Measurements from ENCODE around the gene ADARB1.

The ADARB1 gene

GRCh38 chr21:45128613-45129188, 54.3 kb downstream of the ADARB1 start:
- Histone ChIP-seq H3K9me3 (ENCODE audit: control insufficient read depth, low read length) (no peaks in the 10 kb centered on the region), H2AFZ (ENCODE audit: low read depth, low read length) (no peak overlapping the region), H2BK15ac (ENCODE audit: low read depth, poor library complexity, severe bottlenecking) (no peak overlapping the region), H3K9ac (ENCODE audit: low read length) (peak overlapping the region; percentile 66), H4K91ac (ENCODE audit: low read length) (no peak overlapping the region), H3K4me1 (ENCODE audit: control insufficient read depth, insufficient read depth, low read depth, low read length) (peaks cover 17% of the 10 kb centered on the region), H2BK120ac (ENCODE audit: low read depth, low read length) (no peak overlapping the region), H3K27me3 (ENCODE audit: control insufficient read depth in 1 of 2, insufficient read depth in 1 of 2, low read length in 2 of 2) (no peaks in the 10 kb centered on the region), H3K4me3 (ENCODE audit: insufficient read depth in 1 of 2, low read depth in 1 of 2, low read length in 2 of 2) (no peak overlapping the region), H2BK12ac (ENCODE audit: low read length in 2 of 2) (no peak overlapping the region), H3K4ac (ENCODE audit: low read depth in 1 of 2, low read length in 2 of 2) (no peak overlapping the region), H3K27ac (ENCODE audit: low read length, poor library complexity, severe bottlenecking) (no peak overlapping the region), H2AK5ac (ENCODE audit: low read length, severe bottlenecking) (no peak overlapping the region), H3K18ac (ENCODE audit: low read depth in 1 of 2, low read length in 2 of 2) (no peak overlapping the region), H4K8ac (ENCODE audit: low read length) (no peak overlapping the region), H3K79me1 (replicated peaks; ENCODE audit: low read length, poor library complexity, severe bottlenecking) (peaks cover 8% of the 10 kb centered on the region), H3K23ac (ENCODE audit: low read length in 2 of 2) (no peak overlapping the region), H3K36me3 (ENCODE audit: control insufficient read depth in 1 of 2, insufficient read depth in 2 of 2, low read depth in 1 of 2, low read length in 2 of 2) (peaks cover 0 to 3% of the 10 kb centered on the region in 2 experiments), H3K14ac (ENCODE audit: low read length in 2 of 2) (no peak overlapping the region), H2BK5ac (ENCODE audit: low read depth, low read length, poor library complexity, severe bottlenecking) (no peak overlapping the region), H3K4me2 (ENCODE audit: low read length, poor library complexity, severe bottlenecking) (no peak overlapping the region)
- DNase-seq, result peak; percentile 67
- 69% methylated on average over 8 of the region's 9 CpGs for WGBS

GRCh38 chr21:45129189-45129923, 55.0 kb downstream of the ADARB1 start:
- H2BK5ac ChIP-seq (ENCODE audit: low read depth, low read length, poor library complexity, severe bottlenecking), result no peak overlapping the region
- H3K14ac ChIP-seq (ENCODE audit: low read length in 2 of 2), result peak overlapping the region in 1 of 2 experiments; percentile 84
- H2BK15ac ChIP-seq (ENCODE audit: low read depth, poor library complexity, severe bottlenecking), result no peak overlapping the region
- H3K4ac ChIP-seq (ENCODE audit: low read depth in 1 of 2, low read length in 2 of 2), result peak overlapping the region; percentile 57 to 61
- peaks cover 0 to 3% of the 10 kb centered on the region in 2 experiments for H3K36me3 ChIP-seq (ENCODE audit: control insufficient read depth in 1 of 2, insufficient read depth in 2 of 2, low read depth in 1 of 2, low read length in 2 of 2)
- H2BK120ac ChIP-seq (ENCODE audit: low read depth, low read length), result no peak overlapping the region
- H2AK5ac ChIP-seq (ENCODE audit: low read length, severe bottlenecking), result peak overlapping the region; percentile 55
- DNase-seq, result peak; percentile 58
- H3K9me3 ChIP-seq (ENCODE audit: control insufficient read depth, low read length), result no peaks in the 10 kb centered on the region
- H2BK12ac ChIP-seq (ENCODE audit: low read length in 2 of 2), result peak overlapping the region; percentile 78 to 84
- H3K79me1 ChIP-seq (replicated peaks; ENCODE audit: low read length, poor library complexity, severe bottlenecking), result peaks cover 8% of the 10 kb centered on the region
- H3K4me3 ChIP-seq (ENCODE audit: insufficient read depth in 1 of 2, low read depth in 1 of 2, low read length in 2 of 2), result peak overlapping the region in 1 of 2 experiments; percentile 72
- H3K18ac ChIP-seq (ENCODE audit: low read depth in 1 of 2, low read length in 2 of 2), result peak overlapping the region in 1 of 2 experiments; percentile 69
- H3K27me3 ChIP-seq (ENCODE audit: control insufficient read depth in 1 of 2, insufficient read depth in 1 of 2, low read length in 2 of 2), result no peaks in the 10 kb centered on the region
- H2AFZ ChIP-seq (ENCODE audit: low read depth, low read length), result no peak overlapping the region
- H3K27ac ChIP-seq (ENCODE audit: low read length, poor library complexity, severe bottlenecking), result peak overlapping the region; percentile 76
- peak overlapping the region; percentile 90 for H4K8ac ChIP-seq (ENCODE audit: low read length)
- H4K91ac ChIP-seq (ENCODE audit: low read length), result peak overlapping the region; percentile 86
- H3K9ac ChIP-seq (ENCODE audit: low read length), result peak overlapping the region; percentile 66
- peaks cover 17% of the 10 kb centered on the region for H3K4me1 ChIP-seq (ENCODE audit: control insufficient read depth, insufficient read depth, low read depth, low read length)
- peak overlapping the region; percentile 57 for H3K4me2 ChIP-seq (ENCODE audit: low read length, poor library complexity, severe bottlenecking)
- peak overlapping the region in 1 of 2 experiments; percentile 78 for H3K23ac ChIP-seq (ENCODE audit: low read length in 2 of 2)
- 81% methylated on average over 19 of the region's 19 CpGs for WGBS

- no peak overlapping the region for H3K23ac ChIP-seq (ENCODE audit: low read length in 2 of 2)
- no peak overlapping the region for H4K8ac ChIP-seq (ENCODE audit: low read length)
- H3K14ac ChIP-seq (ENCODE audit: low read length in 2 of 2), result no peak overlapping the region
- H3K4ac ChIP-seq (ENCODE audit: low read depth in 1 of 2, low read length in 2 of 2), result no peak overlapping the region
- peak; percentile 85 for DNase-seq
- no peak overlapping the region for H2BK12ac ChIP-seq (ENCODE audit: low read length in 2 of 2)
- no peak overlapping the region for H2AK5ac ChIP-seq (ENCODE audit: low read length, severe bottlenecking)
- H3K9me3 ChIP-seq (ENCODE audit: control insufficient read depth, low read length), result no peaks in the 10 kb centered on the region
- H2BK15ac ChIP-seq (ENCODE audit: low read depth, poor library complexity, severe bottlenecking), result no peak overlapping the region
- peak overlapping the region; percentile 20 for H3K4me2 ChIP-seq (ENCODE audit: low read length, poor library complexity, severe bottlenecking)
- H3K4me1 ChIP-seq (ENCODE audit: control insufficient read depth, insufficient read depth, low read depth, low read length), result peaks cover 17% of the 10 kb centered on the region
- no peak overlapping the region for H2AFZ ChIP-seq (ENCODE audit: low read depth, low read length)
- H3K9ac ChIP-seq (ENCODE audit: low read length), result peak overlapping the region; percentile 82
- 6% methylated on average over 8 of the region's 10 CpGs for WGBS
- H3K79me1 ChIP-seq (replicated peaks; ENCODE audit: low read length, poor library complexity, severe bottlenecking), result peaks cover 6% of the 10 kb centered on the region
- no peaks in the 10 kb centered on the region for H3K27me3 ChIP-seq (ENCODE audit: control insufficient read depth in 1 of 2, insufficient read depth in 1 of 2, low read length in 2 of 2)
- no peak overlapping the region for H2BK5ac ChIP-seq (ENCODE audit: low read depth, low read length, poor library complexity, severe bottlenecking)
- H3K4me3 ChIP-seq (ENCODE audit: insufficient read depth in 1 of 2, low read depth in 1 of 2, low read length in 2 of 2), result peak overlapping the region in 1 of 2 experiments; percentile 72
- H4K91ac ChIP-seq (ENCODE audit: low read length), result no peak overlapping the region
- H3K36me3 ChIP-seq (ENCODE audit: control insufficient read depth in 1 of 2, insufficient read depth in 2 of 2, low read depth in 1 of 2, low read length in 2 of 2), result peaks cover 0 to 3% of the 10 kb centered on the region in 2 experiments
- no peak overlapping the region for H3K18ac ChIP-seq (ENCODE audit: low read depth in 1 of 2, low read length in 2 of 2)
- no peak overlapping the region for H2BK120ac ChIP-seq (ENCODE audit: low read depth, low read length)
- H3K27ac ChIP-seq (ENCODE audit: low read length, poor library complexity, severe bottlenecking), result peak overlapping the region; percentile 49
Observed at GRCh38 chr21:45130324-45130774, 56.0 kb downstream of the ADARB1 start.

- Histone ChIP-seq H3K36me3 (ENCODE audit: control insufficient read depth in 1 of 2, insufficient read depth in 2 of 2, low read depth in 1 of 2, low read length in 2 of 2) (peaks cover 0 to 3% of the 10 kb centered on the region in 2 experiments), H3K23ac (ENCODE audit: low read length in 2 of 2) (no peak overlapping the region), H3K4me3 (ENCODE audit: insufficient read depth in 1 of 2, low read depth in 1 of 2, low read length in 2 of 2) (no peak overlapping the region), H3K14ac (ENCODE audit: low read length in 2 of 2) (no peak overlapping the region), H3K27ac (ENCODE audit: low read length, poor library complexity, severe bottlenecking) (no peak overlapping the region), H3K4me2 (ENCODE audit: low read length, poor library complexity, severe bottlenecking) (no peak overlapping the region), H3K4ac (ENCODE audit: low read depth in 1 of 2, low read length in 2 of 2) (no peak overlapping the region), H4K8ac (ENCODE audit: low read length) (no peak overlapping the region), H3K27me3 (ENCODE audit: control insufficient read depth in 1 of 2, insufficient read depth in 1 of 2, low read length in 2 of 2) (no peaks in the 10 kb centered on the region), H2BK5ac (ENCODE audit: low read depth, low read length, poor library complexity, severe bottlenecking) (no peak overlapping the region), H3K9ac (ENCODE audit: low read length) (peak overlapping the region; percentile 82), H2BK15ac (ENCODE audit: low read depth, poor library complexity, severe bottlenecking) (no peak overlapping the region), H2BK120ac (ENCODE audit: low read depth, low read length) (no peak overlapping the region), H2AK5ac (ENCODE audit: low read length, severe bottlenecking) (peak overlapping the region; percentile 55), H4K91ac (ENCODE audit: low read length) (no peak overlapping the region), H2AFZ (ENCODE audit: low read depth, low read length) (no peak overlapping the region), H3K9me3 (ENCODE audit: control insufficient read depth, low read length) (no peaks in the 10 kb centered on the region), H3K4me1 (ENCODE audit: control insufficient read depth, insufficient read depth, low read depth, low read length) (peaks cover 27% of the 10 kb centered on the region), H3K18ac (ENCODE audit: low read depth in 1 of 2, low read length in 2 of 2) (no peak overlapping the region), H2BK12ac (ENCODE audit: low read length in 2 of 2) (peak overlapping the region in 1 of 2 experiments; percentile 29), H3K79me1 (replicated peaks; ENCODE audit: low read length, poor library complexity, severe bottlenecking) (peaks cover 9% of the 10 kb centered on the region)
- DNase-seq, result no peak
- WGBS, result over 99% methylated on average over 14 of the region's 17 CpGs
Observed at GRCh38 chr21:45131537-45131999, 57.2 kb downstream of the ADARB1 start.
